ENCODE results near the gene WDR82. TPM values are rescaled to one million over a fixed set of nuclear protein-coding genes. Genes with fewer than 3 reads are reported as not detected.
A peak's percentile ranks its signal among the peaks of the same experiment; 100 is the strongest.

Gene WDR82
- total RNA-seq, 1 donor from 2014 or later, result 86.4 TPM

DNA sequence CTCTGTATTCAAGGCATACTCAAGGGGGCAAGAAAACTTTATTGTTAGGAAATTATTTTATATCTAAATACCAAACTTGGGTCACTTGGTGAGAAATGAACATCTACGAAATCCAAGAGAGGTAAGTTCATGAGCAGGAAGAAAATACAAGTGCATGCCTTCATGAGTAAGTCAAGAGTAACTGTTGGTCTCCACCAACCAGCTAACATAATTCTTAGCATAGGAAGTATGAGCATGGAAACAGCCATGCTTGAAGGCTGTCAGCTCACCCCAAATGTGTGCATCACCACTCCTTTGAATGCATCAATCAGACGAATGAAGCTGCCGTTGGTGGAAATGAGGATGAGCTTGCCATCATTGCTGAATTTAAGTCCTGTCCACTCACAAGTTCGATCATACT lies 19.0 kb downstream of the WDR82 start:
- intact Hi-C loops (cut with micrococcal nuclease), result no loop called here
- H3K9me3 Mint-ChIP-seq, result no peaks in the 10 kb centered on the region
- DNase-seq, result no peak
- no peaks in the 10 kb centered on the region for H3K27me3 Mint-ChIP-seq
- TF ChIP-seq, protein P1, sequence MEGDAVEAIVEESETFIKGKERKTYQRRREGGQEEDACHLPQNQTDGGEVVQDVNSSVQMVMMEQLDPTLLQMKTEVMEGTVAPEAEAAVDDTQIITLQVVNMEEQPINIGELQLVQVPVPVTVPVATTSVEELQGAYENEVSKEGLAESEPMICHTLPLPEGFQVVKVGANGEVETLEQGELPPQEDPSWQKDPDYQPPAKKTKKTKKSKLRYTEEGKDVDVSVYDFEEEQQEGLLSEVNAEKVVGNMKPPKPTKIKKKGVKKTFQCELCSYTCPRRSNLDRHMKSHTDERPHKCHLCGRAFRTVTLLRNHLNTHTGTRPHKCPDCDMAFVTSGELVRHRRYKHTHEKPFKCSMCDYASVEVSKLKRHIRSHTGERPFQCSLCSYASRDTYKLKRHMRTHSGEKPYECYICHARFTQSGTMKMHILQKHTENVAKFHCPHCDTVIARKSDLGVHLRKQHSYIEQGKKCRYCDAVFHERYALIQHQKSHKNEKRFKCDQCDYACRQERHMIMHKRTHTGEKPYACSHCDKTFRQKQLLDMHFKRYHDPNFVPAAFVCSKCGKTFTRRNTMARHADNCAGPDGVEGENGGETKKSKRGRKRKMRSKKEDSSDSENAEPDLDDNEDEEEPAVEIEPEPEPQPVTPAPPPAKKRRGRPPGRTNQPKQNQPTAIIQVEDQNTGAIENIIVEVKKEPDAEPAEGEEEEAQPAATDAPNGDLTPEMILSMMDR (IDR thresholded peaks at IDR 0.05), result no peak
- ChIA-PET POLR2A (interaction anchor here (1.2 kb wide), 2 partner anchors 21 to 34 kb away, joined by 3 read pairs; partner anchors contain the start of gene TWF2), CTCF (no interaction called here)
- H3K36me3 Mint-ChIP-seq (ENCODE audit: low read depth), result peaks cover 98% of the 10 kb centered on the region
- peaks cover 44% of the 10 kb centered on the region for H3K4me1 Mint-ChIP-seq
- no peak overlapping the region for H3K4me3 Mint-ChIP-seq
- no peak for ATAC-seq (ENCODE audit: low read depth)
- no peak overlapping the region for H3K27ac Mint-ChIP-seq

- H3K9me3 Mint-ChIP-seq, result no peaks in the 10 kb centered on the region
- DNase-seq (no peak), ATAC-seq (ENCODE audit: low read depth) (no peak)
- peak overlapping the region; percentile 36 for H3K27ac Mint-ChIP-seq
- H3K4me1 Mint-ChIP-seq, result peaks cover 45% of the 10 kb centered on the region
- ChIA-PET POLR2A (interaction anchor here (1.2 kb wide), 3 partner anchors 20 to 33 kb away, joined by 3 to 4 read pairs (median 3); partner anchors contain the start of genes TWF2 and WDR82), CTCF (interaction anchor here (1.1 kb wide), 1 partner anchor 28 kb away, joined by 3 read pairs; no protein-coding TSS in a partner anchor)
- no peak overlapping the region for H3K4me3 Mint-ChIP-seq
- intact Hi-C loops (cut with micrococcal nuclease), result no loop called here
- H3K36me3 Mint-ChIP-seq (ENCODE audit: low read depth), result peaks cover 98% of the 10 kb centered on the region
- no peaks in the 10 kb centered on the region for H3K27me3 Mint-ChIP-seq
- TF ChIP-seq, protein P1 (IDR thresholded peaks at IDR 0.05), result no peak
These were observed 19.4 kb downstream of the WDR82 start for GRCh38 chr3:52259035-52259434.

DNA sequence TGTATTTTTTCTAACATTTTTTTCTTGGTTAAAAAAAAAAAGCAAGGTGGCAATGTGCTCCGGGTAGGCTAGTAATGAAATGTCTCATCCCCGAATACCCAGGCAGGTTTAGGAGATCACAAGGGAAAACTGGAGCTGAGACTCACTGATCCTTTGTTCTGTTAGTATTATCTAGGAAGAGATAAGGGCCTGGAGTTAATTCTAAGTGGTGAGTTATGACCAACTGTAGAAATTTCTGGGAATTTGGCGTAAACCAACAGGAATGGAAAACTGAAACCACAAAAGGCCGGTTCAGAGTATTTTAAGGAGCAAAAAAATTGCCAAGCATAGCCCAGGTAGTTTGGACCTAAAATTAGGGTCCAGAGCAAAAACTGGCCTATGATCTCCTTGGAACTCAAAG lies 20.5 kb downstream of the WDR82 start:
- TF ChIP-seq, protein P1 (IDR thresholded peaks at IDR 0.05), result no peak
- H3K9me3 Mint-ChIP-seq, result no peaks in the 10 kb centered on the region
- peaks cover 95% of the 10 kb centered on the region for H3K36me3 Mint-ChIP-seq (ENCODE audit: low read depth)
- POLR2A ChIA-PET, result interaction anchor here (1.2 kb wide), 1 partner anchor 21 kb away, joined by 4 read pairs; the partner anchor contains the start of gene WDR82
- no peaks in the 10 kb centered on the region for H3K27me3 Mint-ChIP-seq
- peaks cover 47% of the 10 kb centered on the region for H3K4me1 Mint-ChIP-seq
- no peak overlapping the region for H3K27ac Mint-ChIP-seq
- DNase-seq, result no peak
- no peak for ATAC-seq (ENCODE audit: low read depth)
- CTCF ChIA-PET, result interaction anchor here (1.1 kb wide), 1 partner anchor 27 kb away, joined by 3 read pairs; no protein-coding TSS in a partner anchor
- intact Hi-C loops (cut with micrococcal nuclease), result no loop called here
- H3K4me3 Mint-ChIP-seq, result no peak overlapping the region

DNA sequence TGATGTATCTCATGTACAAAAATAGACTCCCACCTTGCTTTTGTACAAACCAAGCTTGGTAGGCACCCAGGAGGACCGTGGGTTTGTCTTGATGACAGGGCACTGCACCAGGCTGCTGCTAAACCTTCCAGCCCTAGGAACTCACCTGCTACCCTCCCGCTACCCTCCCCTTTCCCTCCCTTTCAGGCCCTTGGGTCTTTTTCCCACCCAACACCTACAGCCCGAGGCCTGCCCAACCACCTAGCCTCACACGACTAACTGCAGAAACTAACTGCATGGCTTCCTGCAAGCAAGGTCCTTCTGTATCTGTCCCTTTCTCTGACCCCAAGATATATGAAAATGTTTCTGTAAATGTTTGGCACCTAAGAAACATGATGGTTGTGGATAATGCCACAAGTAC lies 21.8 kb downstream of the WDR82 start:
- peaks cover 45% of the 10 kb centered on the region for H3K4me1 Mint-ChIP-seq
- no peak overlapping the region for H3K27ac Mint-ChIP-seq
- ATAC-seq (ENCODE audit: low read depth), result no peak
- no peak overlapping the region for H3K4me3 Mint-ChIP-seq
- ChIA-PET POLR2A (interaction anchor here (0.6 kb wide), 1 partner anchor 11 kb away, joined by 3 read pairs; the partner anchor contains the start of gene PPM1M), CTCF (no interaction called here)
- intact Hi-C loops (cut with micrococcal nuclease), result no loop called here
- H3K27me3 Mint-ChIP-seq, result no peaks in the 10 kb centered on the region
- DNase-seq, result no peak
- no peaks in the 10 kb centered on the region for H3K9me3 Mint-ChIP-seq
- H3K36me3 Mint-ChIP-seq (ENCODE audit: low read depth), result peaks cover 90% of the 10 kb centered on the region
- TF ChIP-seq, protein P1 (IDR thresholded peaks at IDR 0.05), result no peak

DNA sequence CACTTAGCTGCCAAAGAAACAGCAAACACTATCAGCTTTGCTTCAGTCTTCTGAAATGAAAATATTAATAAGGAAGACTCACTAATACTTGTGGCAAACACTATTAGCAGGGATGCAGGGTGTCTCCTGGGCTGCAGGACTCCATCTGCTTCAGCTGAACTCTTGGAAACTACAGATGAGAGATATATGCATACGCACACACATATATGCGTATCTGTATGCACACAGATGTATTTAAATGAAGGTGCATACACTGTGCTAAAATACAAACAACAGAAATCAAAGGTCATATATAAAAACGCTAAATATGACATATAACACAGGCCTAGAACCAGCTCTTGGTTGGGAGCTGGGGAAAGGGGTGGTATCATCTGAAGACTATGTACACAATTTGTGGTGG lies 22.3 kb downstream of the WDR82 start:
- H3K36me3 Mint-ChIP-seq (ENCODE audit: low read depth), result peaks cover 85% of the 10 kb centered on the region
- intact Hi-C loops (cut with micrococcal nuclease), result no loop called here

More for the DNA sequence above, 22.3 kb downstream of the WDR82 start:
- H3K4me1 Mint-ChIP-seq, result peaks cover 40% of the 10 kb centered on the region
- no peak overlapping the region for H3K27ac Mint-ChIP-seq
- CTCF ChIA-PET, result no interaction called here
- no peak for ATAC-seq (ENCODE audit: low read depth)
- no peaks in the 10 kb centered on the region for H3K9me3 Mint-ChIP-seq
- POLR2A ChIA-PET, result interaction anchor here (6.0 kb wide), 1 partner anchor 22 kb away, joined by 88 read pairs; the partner anchor contains the start of gene WDR82
- H3K4me3 Mint-ChIP-seq, result no peak overlapping the region
- DNase-seq, result no peak
- TF ChIP-seq, protein P1 (IDR thresholded peaks at IDR 0.05), result no peak
- no peaks in the 10 kb centered on the region for H3K27me3 Mint-ChIP-seq

Measured in activated B cell treated with CpG ODN at 0.5 μM for 24 hours (primary cell).